IMR-90 (cell line): ENCODE data around the gene CEACAM21. TPM values are rescaled to one million over a fixed set of nuclear protein-coding genes. Genes with fewer than 3 reads are reported as not detected.

Source experiments
- ATAC-seq: fragments of 200-7000 bp; cut with Tn5 transposase; 2 replicates; pipeline ENCODE4 v1.9.1; 2020; ENCODE audit warnings: low read depth, mild to moderate bottlenecking, moderate library complexity
- BruUV-seq: library from RNA; stranded (reverse); fragments of 400-500 nt; replicated peaks from 2 replicates; lab custom pipeline; 2021; lab: Mats Ljungman, UMichigan
- CTCF ChIA-PET: fragments of 300-600 bp; formaldehyde crosslinking; extraction: SDS; loops from one replicate; lab custom pipeline; 2021; ENCODE audit warnings: antibody characterized with exemption; lab: Yijun Ruan, JAX
- POLR2A ChIA-PET: fragments of 300-600 bp; sonication (Branson Sonifier 250); formaldehyde crosslinking; loops from one replicate; lab custom pipeline; 2022; ENCODE audit warnings: antibody characterized with exemption; ENCODE audit not compliant: unreplicated experiment; lab: Charles Lee
- DNase-seq: peaks from one replicate; pipeline ENCODE4 v3.0.0; 2013
- H2AFZ ChIP-seq: replicated peaks from 2 replicates; pipeline ENCODE3; 2013; ENCODE audit warnings: low read length, mild to moderate bottlenecking; ENCODE audit not compliant: poor library complexity
- H2AK5ac ChIP-seq: 2 replicates; pipeline ENCODE4 v1.6.1; 2013; ENCODE audit warnings: low read depth, low read length, inconsistent platforms
- H2AK9ac ChIP-seq: replicated peaks from 2 replicates; pipeline ENCODE3; 2013; ENCODE audit warnings: mild to moderate bottlenecking, low read depth, low read length, moderate library complexity; ENCODE audit not compliant: poor library complexity
- H2BK120ac ChIP-seq: 2 replicates; pipeline ENCODE4 v1.6.1; 2013; ENCODE audit warnings: low read depth, low read length, inconsistent platforms
- H2BK15ac ChIP-seq: 3 replicates; pipeline ENCODE4 v1.6.1; 2013; ENCODE audit warnings: low read depth, low read length, inconsistent platforms
- H2BK20ac ChIP-seq: 2 replicates; pipeline ENCODE4 v1.6.1; 2013; ENCODE audit warnings: low read depth, mild to moderate bottlenecking, inconsistent platforms, low read length, moderate library complexity
- H2BK5ac ChIP-seq: 2 replicates; pipeline ENCODE4 v1.6.1; 2013; ENCODE audit warnings: mild to moderate bottlenecking, low read depth, low read length, inconsistent platforms; ENCODE audit not compliant: poor library complexity, severe bottlenecking
- H3K14ac ChIP-seq: replicated peaks from 2 replicates; pipeline ENCODE4 v1.6.1; 2013; ENCODE audit warnings: low read depth, low read length, inconsistent platforms
- H3K18ac ChIP-seq: 2 replicates; pipeline ENCODE4 v1.6.1; 2013; ENCODE audit warnings: low read depth, low read length, control low read depth
- H3K23ac ChIP-seq: 2 replicates; pipeline ENCODE4 v1.6.1; 2013; ENCODE audit warnings: low read depth, low read length, inconsistent platforms
- H3K27ac ChIP-seq: 2 replicates; pipeline ENCODE4 v1.5.1; 2013; ENCODE audit warnings: mild to moderate bottlenecking, control low read depth, low read length; ENCODE audit not compliant: insufficient read depth
- H3K27me3 ChIP-seq: 2 replicates; pipeline ENCODE4 v1.6.1; 2013; ENCODE audit warnings: low read length; ENCODE audit not compliant: control insufficient read depth, insufficient read depth
- H3K36me3 ChIP-seq: 2 replicates; pipeline ENCODE4 v1.6.1; 2013; ENCODE audit warnings: low read length, mixed read lengths; ENCODE audit not compliant: control insufficient read depth, insufficient read depth
- H3K4ac ChIP-seq: 2 replicates; pipeline ENCODE4 v1.6.1; 2013; ENCODE audit warnings: low read depth, low read length, inconsistent platforms
- H3K4me1 ChIP-seq: 2 replicates; pipeline ENCODE4 v1.6.1; 2013; ENCODE audit warnings: low read length, mixed read lengths; ENCODE audit not compliant: control insufficient read depth, insufficient read depth
- H3K4me2 ChIP-seq: 2 replicates; pipeline ENCODE4 v1.6.1; 2013; ENCODE audit warnings: low read depth, mild to moderate bottlenecking, control low read depth, low read length, moderate library complexity
- H3K4me3 ChIP-seq: 2 replicates; pipeline ENCODE4 v1.5.1; 2013; ENCODE audit warnings: low read depth, mild to moderate bottlenecking, control low read depth, low read length, moderate library complexity; ENCODE audit not compliant: insufficient read depth
- H3K56ac ChIP-seq: 2 replicates; pipeline ENCODE4 v1.6.1; 2013; ENCODE audit warnings: low read length, inconsistent platforms; ENCODE audit not compliant: insufficient read depth; ENCODE audit errors: extremely low read depth
- H3K79me1 ChIP-seq, 2 experiments: 2 replicates each; pipeline ENCODE4 v1.6.1; 2013; ENCODE audit warnings: low read length in 2 of 2, inconsistent platforms in 1 of 2, low read depth in 1 of 2
- H3K9ac ChIP-seq: 2 replicates; pipeline ENCODE4 v1.6.1; 2013; ENCODE audit warnings: low read depth, low read length, control low read depth
- H3K9me1 ChIP-seq: 2 replicates; pipeline ENCODE4 v1.6.1; 2013; ENCODE audit warnings: low read length, inconsistent platforms; ENCODE audit not compliant: insufficient read depth
- H3K9me3 ChIP-seq: 2 replicates; pipeline ENCODE4 v1.6.1; 2013; ENCODE audit warnings: low read length; ENCODE audit not compliant: control insufficient read depth, insufficient read depth
- H4K20me1 ChIP-seq: 2 replicates; pipeline ENCODE4 v1.6.1; 2013; ENCODE audit warnings: low read length, inconsistent platforms; ENCODE audit not compliant: insufficient read depth
- H4K5ac ChIP-seq: 2 replicates; pipeline ENCODE4 v1.6.1; 2013; ENCODE audit warnings: mild to moderate bottlenecking, low read depth, low read length, control low read depth
- H4K8ac ChIP-seq, 2 experiments: 2 replicates each; pipeline ENCODE4 v1.6.1; 2013; ENCODE audit warnings: low read depth in 2 of 2, low read length in 2 of 2, control low read depth in 1 of 2, inconsistent platforms in 1 of 2
- H4K91ac ChIP-seq: 2 replicates; pipeline ENCODE4 v1.6.1; 2013; ENCODE audit warnings: low read depth, low read length, inconsistent platforms; ENCODE audit not compliant: insufficient read depth
- BHLHE40 ChIP-seq: fragments of 150-350 bp; IDR thresholded peaks from 2 replicates; pipeline ENCODE4 v1.6.1; 2016; ENCODE audit warnings: mild to moderate bottlenecking, low read depth, low read length
- CHD1 ChIP-seq: IDR thresholded peaks from 2 replicates; pipeline ENCODE4 v1.6.1; 2012; ENCODE audit warnings: low read depth, low read length, improper control_type of control experiment
- FOS ChIP-seq: fragments of 150-350 bp; IDR thresholded peaks from 2 replicates; pipeline ENCODE4 v1.6.1; 2016; ENCODE audit warnings: low read depth, low read length
- MAZ ChIP-seq: IDR thresholded peaks from 2 replicates; pipeline ENCODE4 v1.6.1; 2012; ENCODE audit warnings: low read depth, mild to moderate bottlenecking, low read length, improper control_type of control experiment, moderate library complexity, borderline replicate concordance
- RAD21 ChIP-seq: IDR thresholded peaks from 2 replicates; pipeline ENCODE4 v1.6.1; 2012; ENCODE audit warnings: low read length, improper control_type of control experiment
- RCOR1 ChIP-seq: IDR thresholded peaks from 2 replicates; pipeline ENCODE4 v1.6.1; 2012; ENCODE audit warnings: mild to moderate bottlenecking, low read length, improper control_type of control experiment; ENCODE audit not compliant: insufficient replicate concordance
- SMC3 ChIP-seq: fragments of 150-350 bp; IDR thresholded peaks from 2 replicates; pipeline ENCODE4 v1.6.1; 2016; ENCODE audit warnings: low read depth, mild to moderate bottlenecking, antibody characterized with exemption, low read length, moderate library complexity
- WGBS, 2 experiments: methylation state at CpG; one replicate each; pipeline versions ENCODE4 v1.1.5 to v1.1.7; 2013; ENCODE audit warnings: missing lambda C conversion rate in 2 of 2; ENCODE audit not compliant: insufficient read length in 1 of 2; ENCODE audit errors: extremely low coverage in 2 of 2; 5-methylcytosine and 5-hydroxymethylcytosine counted together
- dilution Hi-C: fragments of 300-500 bp; cut with HindIII; formaldehyde crosslinking; loops from one replicate; pipeline ENCODE4 v1.14.3; 2018; ENCODE audit warnings: low sequenced_read_pairs; ENCODE audit not compliant: unreplicated experiment
- in situ Hi-C: fragments of 300-500 bp; cut with MboI; formaldehyde crosslinking; loops from 3 replicates; pipeline ENCODE4 v1.14.3; 2019; ENCODE audit warnings: low sequenced_read_pairs, inconsistent platforms, mixed read lengths
- intact Hi-C: fragments of 100-400 bp; cut with micrococcal nuclease; formaldehyde crosslinking; loops from 2 replicates; pipeline ENCODE4 v1.10.0; 2022
- polyA plus RNA-seq, 3 experiments: library from polyadenylated mRNA; depleted of rRNA; stranded (reverse); fragments of >200 nt; gene quantifications; 2 replicates each; pipeline ENCODE4 v1.2.3, GENCODE V29; 2012; ENCODE audit warnings: low replicate concordance in 1 of 3
- total RNA-seq: library from RNA; depleted of rRNA; stranded (reverse); fragments of >200 nt; gene quantifications from 2 replicates; pipeline ENCODE4 v1.2.3, GENCODE V29; 2012
- TF ChIP-seq, protein P1 (sequence below): conservative IDR thresholded peaks from 2 replicates; pipeline ENCODE4 v1.5.1; 2012; ENCODE audit warnings: mild to moderate bottlenecking, low read depth, low read length, improper control_type of control experiment

CEACAM21 gene
- total and polyA plus RNA-seq, 2 of the 4 experiments (the other 2 are of a cell fraction): not detected

DNA sequence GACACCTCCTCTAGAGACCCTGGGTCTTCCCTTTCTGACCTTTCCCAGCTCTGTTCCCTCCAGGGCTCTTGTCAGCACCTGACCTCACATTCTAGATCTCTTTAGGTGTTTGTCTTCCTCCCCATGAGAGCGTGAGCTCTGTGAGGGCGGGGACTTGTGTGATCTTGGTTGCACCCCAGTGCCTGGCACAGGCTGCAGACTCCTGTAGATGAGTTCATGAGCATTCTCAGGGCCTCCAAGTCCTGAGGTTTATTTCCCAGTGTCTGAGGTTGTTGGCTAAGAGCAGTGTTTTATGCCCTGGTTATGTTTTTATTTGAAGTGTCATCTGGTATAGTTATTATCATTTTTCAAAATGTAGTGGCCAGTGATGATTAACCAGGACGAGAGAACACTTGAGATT is 50.3 kb downstream of the CEACAM21 start:
- H3K23ac ChIP-seq: no peak overlapping the region
- no peak overlapping the region for H2BK15ac ChIP-seq
- H4K91ac ChIP-seq: no peak overlapping the region
- DNase-seq: no peak
- no CpG with 5 or more reads among the region's 3 CpGs for WGBS, 2 experiments
- POLR2A ChIA-PET: no interaction called here
- dilution Hi-C loops: no loop called here
- H3K9ac ChIP-seq: no peak overlapping the region
- no peak overlapping the region for H4K8ac ChIP-seq
- H3K56ac ChIP-seq: no peak overlapping the region
- no peaks in the 10 kb centered on the region for H3K9me3 ChIP-seq
- H4K5ac ChIP-seq: no peak overlapping the region
- H3K4me2 ChIP-seq: no peak overlapping the region
- H2BK120ac ChIP-seq: no peak overlapping the region
- H3K18ac ChIP-seq: no peak overlapping the region
- H3K79me1 ChIP-seq: no peaks in the 10 kb centered on the region
- H3K27ac ChIP-seq: no peak overlapping the region
- H3K4ac ChIP-seq: no peak overlapping the region
- H2AK5ac ChIP-seq: no peak overlapping the region
- H2BK5ac ChIP-seq: no peak overlapping the region
- CTCF ChIA-PET: no interaction called here
- H2BK20ac ChIP-seq: no peak overlapping the region
- no peaks in the 10 kb centered on the region for H3K9me1 ChIP-seq
- H3K36me3 ChIP-seq: no peaks in the 10 kb centered on the region
- intact Hi-C loops: no loop called here
- no peak for ATAC-seq
- no peaks in the 10 kb centered on the region for H4K20me1 ChIP-seq
- H3K4me1 ChIP-seq: no peaks in the 10 kb centered on the region
- peaks cover 2% of the 10 kb centered on the region; the same call in 1 of the 2 replicates for H3K27me3 ChIP-seq
- H2AK9ac ChIP-seq: no peak overlapping the region
- in situ Hi-C loops: no loop called here
- BruUV-seq: no TSS peak
- H2AFZ ChIP-seq: no peak overlapping the region
- no peak for TF ChIP-seq RAD21
- no peak for TF ChIP-seq SMC3
- TF ChIP-seq BHLHE40: no peak
- TF ChIP-seq CHD1: no peak
- TF ChIP-seq FOS: no peak
- no peak for TF ChIP-seq MAZ
- TF ChIP-seq, protein P1, sequence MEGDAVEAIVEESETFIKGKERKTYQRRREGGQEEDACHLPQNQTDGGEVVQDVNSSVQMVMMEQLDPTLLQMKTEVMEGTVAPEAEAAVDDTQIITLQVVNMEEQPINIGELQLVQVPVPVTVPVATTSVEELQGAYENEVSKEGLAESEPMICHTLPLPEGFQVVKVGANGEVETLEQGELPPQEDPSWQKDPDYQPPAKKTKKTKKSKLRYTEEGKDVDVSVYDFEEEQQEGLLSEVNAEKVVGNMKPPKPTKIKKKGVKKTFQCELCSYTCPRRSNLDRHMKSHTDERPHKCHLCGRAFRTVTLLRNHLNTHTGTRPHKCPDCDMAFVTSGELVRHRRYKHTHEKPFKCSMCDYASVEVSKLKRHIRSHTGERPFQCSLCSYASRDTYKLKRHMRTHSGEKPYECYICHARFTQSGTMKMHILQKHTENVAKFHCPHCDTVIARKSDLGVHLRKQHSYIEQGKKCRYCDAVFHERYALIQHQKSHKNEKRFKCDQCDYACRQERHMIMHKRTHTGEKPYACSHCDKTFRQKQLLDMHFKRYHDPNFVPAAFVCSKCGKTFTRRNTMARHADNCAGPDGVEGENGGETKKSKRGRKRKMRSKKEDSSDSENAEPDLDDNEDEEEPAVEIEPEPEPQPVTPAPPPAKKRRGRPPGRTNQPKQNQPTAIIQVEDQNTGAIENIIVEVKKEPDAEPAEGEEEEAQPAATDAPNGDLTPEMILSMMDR: no peak
- no peak for TF ChIP-seq RCOR1
- no peak overlapping the region for H3K14ac ChIP-seq
- no peak overlapping the region for H3K4me3 ChIP-seq
